Measurements from ENCODE around the gene CFAP20DC.
"Not testable (repeated sequence)": the region's sequence is repeated elsewhere in the genome, so short reads cannot be mapped to it uniquely, and the experiment has no call there.

The CFAP20DC gene

DNA sequence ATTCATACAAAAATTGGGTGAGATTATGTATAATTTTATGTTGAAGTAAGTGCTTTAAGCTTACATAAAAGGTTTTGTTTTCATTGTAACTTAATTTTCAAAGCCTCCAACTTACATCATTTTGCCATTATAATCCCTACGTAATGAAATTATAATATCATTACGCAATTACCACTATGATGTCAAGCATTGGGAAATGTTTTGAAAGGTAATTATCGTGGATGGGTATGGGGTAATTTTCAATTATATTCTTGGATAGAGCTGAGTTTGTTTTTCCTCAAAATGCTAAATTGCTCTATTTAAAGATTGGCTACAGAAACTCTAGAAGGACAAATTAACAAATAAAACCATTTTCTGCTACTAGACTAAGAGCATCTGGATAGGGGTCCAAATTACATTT, 303.1 kb downstream of the CFAP20DC start:
- DNase-seq (ENCODE audit: low read depth in 2 of 2) = no peak

DNA sequence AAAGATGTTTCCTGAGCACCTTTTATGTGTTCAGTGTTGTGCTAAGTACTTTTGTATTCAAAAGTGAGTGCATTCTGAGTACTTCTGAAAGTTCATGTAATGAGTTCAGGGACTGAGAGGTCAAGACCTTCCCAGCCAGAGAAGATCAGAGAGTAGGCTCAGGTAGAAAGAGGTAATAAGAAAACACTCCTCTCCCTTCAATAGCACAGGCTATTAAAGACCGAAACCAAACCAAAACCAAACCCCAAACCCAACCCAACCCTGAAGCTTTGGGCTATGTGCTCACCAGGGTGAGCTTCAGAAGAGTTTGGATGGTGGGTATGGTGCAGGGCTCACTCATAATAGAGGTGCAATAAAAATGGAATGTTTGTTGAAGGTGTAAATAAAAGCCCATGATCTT, 306.5 kb downstream of the CFAP20DC start:
- no peak for DNase-seq (ENCODE audit: low read depth in 2 of 2)

DNA sequence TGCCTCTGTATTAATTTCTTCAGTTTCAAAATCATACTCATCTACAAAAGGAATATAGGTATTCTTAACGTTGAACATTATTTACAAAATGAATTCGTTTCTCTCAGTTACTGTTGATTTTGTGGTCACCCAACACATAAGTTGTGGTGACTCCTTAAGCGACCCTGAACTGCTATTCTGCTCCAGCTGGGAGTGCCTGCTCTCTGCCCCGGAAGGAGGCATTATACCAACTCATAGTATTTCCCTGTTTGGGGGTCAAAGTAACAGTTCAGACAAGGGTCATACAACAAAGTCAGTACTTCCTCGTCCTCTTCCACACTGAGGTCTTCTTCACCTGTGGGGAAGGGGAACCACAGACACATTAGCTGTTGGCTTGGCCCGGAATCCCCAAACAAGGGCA, 307.6 kb downstream of the CFAP20DC start:
- DNase-seq (ENCODE audit: low read depth in 2 of 2) = no peak

DNA sequence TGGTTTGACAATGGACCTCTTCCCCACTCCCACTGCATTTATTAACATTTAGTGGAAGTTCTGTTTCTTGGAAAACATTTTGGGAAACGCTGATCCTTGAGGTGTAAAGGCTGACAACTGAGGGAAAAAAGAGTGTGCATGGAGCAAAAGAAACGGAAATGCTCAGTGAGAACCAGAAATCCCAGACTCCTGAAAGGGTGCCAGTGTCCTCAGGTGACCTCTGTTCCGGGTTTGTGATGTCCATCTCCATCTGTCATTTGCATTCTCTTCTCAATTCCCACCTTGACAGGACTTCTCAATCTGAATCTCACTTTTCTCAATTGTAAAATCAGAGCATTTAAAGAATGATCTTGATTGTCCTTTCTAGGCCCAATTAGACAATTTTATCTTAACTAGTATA, 312.2 kb downstream of the CFAP20DC start:
- DNase-seq (ENCODE audit: low read depth in 2 of 2) = no peak

DNA sequence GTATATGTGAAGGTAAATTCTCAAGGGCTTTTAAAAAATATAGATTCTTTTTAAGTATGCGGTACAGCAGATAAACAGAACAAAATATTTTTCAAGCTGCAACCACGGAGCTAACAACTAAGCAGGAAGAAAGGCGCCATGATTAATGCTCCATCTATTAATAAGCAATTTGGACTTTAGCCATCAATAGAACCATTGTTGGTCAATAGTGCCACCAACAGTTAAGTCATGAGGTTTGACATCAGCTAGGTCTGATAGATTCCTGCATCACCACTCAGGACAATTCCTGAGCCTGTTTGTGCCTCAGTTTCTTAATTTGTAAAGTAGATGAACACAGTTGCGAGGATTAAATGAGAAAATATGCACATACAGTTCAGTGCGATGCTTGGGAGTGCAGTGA, 318.2 kb downstream of the CFAP20DC start:
- DNase-seq (ENCODE audit: low read depth in 2 of 2) = no peak

DNA sequence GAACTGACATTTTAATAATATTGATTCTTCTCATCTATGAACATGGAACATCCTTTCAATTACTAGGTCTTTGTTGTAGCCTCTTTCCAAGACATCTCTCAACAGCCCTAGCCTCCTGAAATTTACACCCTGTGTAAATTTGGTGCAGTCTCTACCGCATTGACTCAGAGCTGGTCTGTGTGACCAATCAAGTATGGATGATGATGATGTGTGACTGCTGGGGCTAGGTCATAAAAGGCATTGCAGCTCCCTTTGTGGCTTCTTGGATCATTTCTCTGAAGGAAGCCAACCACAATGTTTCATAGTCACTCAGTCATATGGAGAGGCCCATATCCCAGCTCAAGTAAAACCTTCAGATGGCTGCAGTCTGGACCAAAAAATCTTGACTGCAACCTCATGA, 321.1 kb downstream of the CFAP20DC start:
- no peak for DNase-seq (ENCODE audit: low read depth in 2 of 2)

DNA sequence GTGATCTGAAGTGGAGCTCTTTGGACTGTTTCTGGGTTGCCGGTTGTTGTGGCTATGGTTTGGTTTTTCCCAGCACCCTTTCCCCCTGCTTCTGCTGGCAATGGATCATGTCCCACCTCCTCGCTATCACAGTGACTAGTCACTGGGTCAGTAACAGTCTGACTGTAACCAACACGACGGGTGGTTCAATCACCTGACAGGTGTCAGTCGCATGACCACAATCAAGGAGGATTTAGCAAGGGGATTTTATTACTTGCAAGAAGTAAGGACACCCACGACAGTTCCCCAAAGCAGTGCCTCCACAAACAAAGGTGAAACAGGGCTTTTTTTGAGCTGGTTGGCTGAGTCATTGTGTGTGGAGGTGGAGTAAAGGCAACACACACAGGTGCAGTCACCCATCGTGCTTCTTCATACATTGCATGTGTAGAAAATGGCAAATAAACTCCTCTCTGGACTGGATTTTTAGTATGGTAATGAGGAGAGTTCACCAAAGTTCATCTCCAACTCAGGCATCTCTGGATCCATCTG, 324.4 kb downstream of the CFAP20DC start:
- DNase-seq (ENCODE audit: low read depth in 2 of 2) = no peak

DNA sequence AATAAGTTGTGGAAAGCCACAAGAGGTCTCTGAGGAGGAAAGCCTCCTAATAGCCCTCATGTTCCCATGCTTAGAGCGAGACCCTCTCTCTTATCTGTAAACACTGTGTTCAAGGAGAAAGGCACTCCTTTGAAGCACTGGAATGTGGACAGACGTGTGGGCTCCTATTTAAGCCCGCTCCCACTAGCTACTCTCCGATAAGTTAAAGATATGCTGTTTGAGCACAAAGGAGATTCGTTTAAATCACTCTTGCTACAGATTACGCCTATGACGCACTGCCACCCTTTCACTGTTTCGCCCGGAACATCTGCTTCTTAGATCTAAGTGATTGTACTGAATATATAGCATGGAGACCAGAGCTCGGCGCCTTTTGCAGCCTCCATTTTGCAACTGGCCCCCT, 325.5 kb downstream of the CFAP20DC start:
- no peak for DNase-seq (ENCODE audit: low read depth in 2 of 2)

DNA sequence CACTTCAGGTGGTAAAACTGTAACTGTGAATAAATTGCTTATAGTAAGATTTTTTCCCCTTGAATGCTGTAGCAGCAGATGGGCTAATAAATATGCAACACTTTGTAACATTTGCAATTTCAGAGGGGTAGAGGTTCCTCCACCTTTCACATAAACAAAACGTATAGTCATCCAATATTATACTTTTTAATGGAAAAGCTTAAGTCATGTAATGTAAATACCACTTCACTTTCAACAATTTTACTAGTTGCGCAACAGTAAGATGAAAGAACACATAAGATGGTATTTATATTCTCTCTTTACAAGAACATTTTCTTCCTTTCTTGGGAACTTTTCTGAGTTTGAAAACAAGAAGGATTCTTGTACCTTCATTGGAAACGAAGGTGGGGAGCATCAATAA, 326.7 kb downstream of the CFAP20DC start:
- DNase-seq (ENCODE audit: low read depth in 2 of 2) = no peak

DNA sequence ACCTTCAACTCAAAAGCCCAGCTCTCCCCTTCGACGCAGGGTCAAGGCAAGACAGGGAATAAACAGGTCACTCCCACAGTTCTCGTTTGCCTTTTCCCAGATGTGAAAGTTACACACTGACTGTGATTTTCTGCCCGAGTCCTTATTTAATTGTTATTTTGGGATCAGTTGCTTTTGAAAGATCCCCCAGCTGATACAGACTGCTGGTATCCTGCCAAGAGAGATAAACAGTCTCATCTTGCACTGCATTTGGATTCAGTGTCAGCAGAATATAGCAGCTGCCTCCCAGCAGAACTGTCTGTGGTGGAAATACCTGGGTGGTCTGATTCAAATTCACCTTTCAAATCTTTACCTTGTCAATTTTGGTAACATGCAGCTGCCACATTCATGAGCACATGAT, 327.3 kb downstream of the CFAP20DC start:
- no peak for DNase-seq (ENCODE audit: low read depth in 2 of 2)

DNA sequence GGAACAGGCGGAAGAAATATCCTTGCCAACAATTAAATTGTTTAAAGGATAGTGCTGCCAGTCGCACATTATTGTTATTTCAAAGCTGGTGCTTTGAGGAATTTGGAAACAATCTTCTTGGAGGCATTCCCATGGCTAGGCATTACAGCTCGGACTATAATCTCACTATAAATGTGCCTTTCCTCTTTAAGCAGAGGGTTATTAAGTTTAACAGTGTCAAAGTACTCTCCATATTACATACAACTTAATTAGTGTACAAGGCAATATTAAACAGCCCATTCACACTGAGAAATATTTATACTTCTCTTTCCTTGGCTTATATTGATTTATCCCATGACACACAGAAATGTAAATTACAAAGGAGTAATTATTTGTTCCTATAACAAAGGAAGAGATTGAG, 329.3 kb downstream of the CFAP20DC start:
- DNase-seq (ENCODE audit: low read depth in 2 of 2) = no peak

DNA sequence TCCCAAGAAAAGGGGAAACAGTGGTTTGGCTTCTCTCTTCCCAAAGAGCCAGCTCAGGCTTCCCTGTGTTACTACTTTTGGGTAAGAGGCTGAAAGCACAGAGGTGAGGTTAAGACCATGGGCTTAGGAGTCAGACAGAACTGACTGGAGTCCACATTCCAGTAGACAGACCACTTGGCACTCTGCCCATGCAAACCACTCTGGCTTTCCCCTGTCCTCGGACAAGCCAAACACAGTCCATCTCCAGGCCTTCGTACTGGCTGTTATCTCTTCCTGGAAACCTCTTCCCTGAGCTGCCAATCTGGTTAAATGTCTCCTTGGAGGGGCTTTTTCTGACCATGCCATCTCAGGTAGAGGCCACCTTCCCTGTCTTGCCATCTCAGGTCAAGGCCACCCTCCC, 330.1 kb downstream of the CFAP20DC start:
- no peak for DNase-seq (ENCODE audit: low read depth in 2 of 2)

DNA sequence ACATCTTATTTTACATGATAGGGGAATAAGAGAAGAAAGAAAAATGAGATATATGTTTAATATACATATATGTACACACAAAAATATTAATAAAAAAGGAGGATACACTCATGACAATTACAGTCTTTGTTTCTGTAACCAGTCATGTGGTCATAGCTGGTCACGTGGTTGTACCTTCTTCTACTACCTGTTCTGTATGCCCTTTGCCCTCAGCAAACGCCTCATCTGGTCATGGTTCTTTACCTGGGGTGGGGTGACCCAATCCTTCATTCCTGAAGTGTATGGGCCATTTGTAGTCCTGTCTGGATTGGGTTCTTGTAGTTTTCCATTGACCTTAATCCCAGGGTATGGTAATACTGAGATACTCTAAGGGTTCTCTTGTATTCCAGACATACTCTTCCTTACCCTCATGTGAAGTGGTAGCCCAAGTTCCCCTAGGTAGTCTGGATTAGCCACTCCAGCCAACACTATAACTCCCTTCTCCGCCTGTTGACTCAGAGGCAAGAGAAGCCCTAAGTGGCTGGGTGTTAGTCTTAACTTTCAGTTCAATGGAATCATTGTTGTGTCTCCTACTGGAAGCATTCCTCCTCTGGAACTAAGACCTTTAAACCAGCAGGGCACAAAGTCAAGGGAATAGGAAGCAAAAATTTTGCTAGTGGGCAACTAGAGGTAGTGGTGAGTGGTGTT, 336.0 kb downstream of the CFAP20DC start:
- no peak for DNase-seq (ENCODE audit: low read depth in 2 of 2)

DNA sequence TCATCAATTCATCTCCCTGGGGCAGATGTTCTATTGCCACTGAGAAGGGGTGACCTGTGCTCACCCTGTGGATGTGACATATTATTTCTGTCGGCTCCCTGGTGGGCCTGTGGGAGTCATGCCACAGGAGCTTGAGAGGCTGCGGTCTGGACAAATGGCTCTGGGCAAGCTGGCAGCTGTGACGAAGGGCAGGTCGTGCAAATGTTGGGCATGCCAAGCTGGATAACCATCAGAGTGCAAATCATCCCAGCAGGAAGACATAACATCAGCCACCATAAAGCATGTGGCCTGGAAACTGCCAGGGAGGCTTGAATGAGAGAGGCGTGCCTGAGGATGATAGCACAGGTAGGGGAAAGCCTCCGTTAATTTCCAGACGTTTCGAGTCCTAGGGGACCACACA, 338.0 kb downstream of the CFAP20DC start:
- DNase-seq (ENCODE audit: low read depth in 2 of 2) = no peak

DNA sequence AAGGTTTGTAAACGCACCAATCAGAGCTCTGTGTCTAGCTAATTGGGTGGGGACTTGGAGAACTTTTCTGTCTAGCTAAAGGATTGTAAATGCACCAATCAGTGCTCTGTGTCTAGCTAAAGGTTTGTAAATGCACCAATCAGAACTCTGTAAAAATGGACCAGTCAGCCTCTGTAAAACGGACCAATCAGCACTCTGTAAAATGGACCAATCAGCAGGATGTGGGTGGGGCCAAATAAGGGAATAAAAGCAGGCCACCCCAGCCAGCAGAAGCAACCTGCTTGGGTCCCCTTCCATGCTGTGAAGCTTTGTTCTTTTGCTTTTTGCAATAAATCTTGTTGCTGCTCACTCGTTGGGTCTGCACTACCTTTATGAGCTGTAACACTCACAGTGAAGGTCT, 340.8 kb downstream of the CFAP20DC start:
- DNase-seq (ENCODE audit: low read depth in 2 of 2) = not testable (repeated sequence)

DNA sequence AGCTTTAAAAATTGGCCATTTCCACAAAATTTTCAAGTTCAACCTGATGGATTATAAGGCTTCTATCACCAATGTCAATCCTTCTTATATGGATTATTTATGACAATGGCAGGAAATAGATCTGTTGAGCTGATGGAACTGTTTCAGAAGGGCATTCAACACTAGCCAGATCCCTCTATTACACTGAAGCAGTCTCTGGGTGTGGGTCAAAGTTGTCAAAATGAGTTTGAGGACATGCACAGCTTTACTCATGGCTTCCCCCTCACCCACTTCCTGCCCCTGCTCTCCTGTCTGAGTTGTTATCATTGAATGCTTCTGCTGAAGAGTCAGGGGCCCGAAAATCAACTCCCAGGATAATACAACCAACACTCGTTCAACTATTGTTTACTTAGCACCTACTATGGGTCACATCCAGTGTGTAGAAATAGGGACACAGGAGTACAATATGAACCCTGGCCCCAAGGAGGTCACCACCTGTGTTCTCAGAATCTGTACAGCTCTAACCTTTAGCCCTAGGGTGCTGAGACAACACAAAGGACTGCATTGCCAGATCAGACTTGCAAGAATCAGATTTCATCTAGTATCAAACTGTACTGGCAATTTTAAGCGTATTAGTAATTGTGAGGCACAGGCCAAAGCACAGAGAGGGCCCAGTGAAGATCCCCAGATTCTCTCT, 341.6 kb downstream of the CFAP20DC start:
- DNase-seq (ENCODE audit: low read depth in 2 of 2) = no peak

DNA sequence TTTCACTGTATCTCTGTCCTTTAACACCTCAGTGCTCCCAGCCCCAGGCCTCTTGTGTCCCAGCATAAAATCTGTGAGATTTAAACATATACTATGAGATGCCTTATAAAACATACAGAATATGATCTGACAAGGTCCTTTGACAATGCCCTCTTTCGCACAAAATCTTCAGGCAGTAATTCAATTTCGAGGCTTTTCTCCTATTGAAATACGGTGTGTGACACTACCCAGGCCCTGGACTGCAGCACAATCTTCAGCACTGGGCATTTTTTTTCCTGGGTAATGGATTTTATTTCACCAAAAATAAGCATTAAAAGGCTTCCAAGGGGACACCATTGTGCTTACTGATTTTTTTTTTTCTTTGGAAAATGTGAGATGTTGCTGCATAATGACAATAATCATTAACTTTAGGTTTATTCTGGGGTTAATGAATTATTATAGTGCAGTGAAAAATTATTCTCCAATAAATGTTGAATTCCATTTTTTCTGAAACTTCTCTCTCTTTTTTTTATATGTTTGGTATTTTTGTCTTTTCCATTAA, 342.4 kb downstream of the CFAP20DC start:
- DNase-seq (ENCODE audit: low read depth in 2 of 2) = no peak

DNA sequence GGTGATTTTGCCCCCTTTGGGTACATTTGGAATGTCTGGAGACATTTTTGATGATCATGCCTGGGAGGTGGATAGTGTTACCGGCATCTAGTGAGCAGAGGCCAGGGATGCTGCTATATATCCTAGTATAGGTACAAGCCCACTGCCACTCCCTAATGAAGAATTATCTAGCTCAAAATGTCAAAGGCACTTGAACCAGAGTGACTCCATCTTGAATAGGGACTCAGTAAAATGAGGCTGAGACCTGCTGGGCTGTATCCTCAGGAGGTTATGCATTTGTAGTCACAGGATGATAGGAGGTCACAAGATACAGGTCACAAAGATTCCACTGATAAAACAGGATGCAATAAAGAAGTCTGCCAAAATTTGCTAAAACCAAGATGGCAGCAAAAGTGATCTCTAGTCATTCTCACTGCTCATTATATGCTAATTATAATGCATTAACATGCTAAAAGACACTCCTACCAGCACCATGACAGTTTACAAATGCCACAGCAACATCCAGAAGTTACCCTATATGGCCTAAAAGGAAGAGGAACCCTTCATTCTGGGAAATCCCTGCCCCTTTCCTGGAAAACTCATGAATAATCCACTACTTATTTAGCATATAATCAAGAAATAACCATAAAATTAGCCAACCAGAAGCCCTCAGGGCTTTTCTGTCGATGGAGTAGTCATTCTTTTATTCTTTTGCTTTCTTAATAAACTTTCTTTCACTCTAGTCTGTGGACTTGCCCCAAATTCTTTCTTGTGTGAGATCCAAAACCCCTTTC, 343.2 kb downstream of the CFAP20DC start:
- DNase-seq (ENCODE audit: low read depth in 2 of 2) = no peak

DNA sequence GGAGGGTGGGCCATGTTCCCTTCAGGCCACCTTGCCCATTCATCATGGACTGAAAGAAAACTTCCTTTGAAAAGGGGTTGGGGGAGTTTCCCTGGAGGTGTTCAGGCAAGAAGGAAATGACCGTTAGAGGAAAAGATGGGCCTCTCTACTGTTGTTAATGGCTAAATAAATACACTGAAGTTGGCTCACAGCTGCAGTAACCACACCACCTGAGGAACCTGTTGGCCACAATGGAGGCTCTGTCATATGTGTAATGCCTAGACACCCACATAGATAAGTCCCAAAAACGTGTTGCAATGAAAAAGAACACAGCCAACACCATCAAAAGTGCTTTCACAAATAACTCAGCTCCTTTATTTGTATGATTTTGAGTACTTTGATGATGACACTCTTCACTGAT, 345.1 kb downstream of the CFAP20DC start:
- DNase-seq (ENCODE audit: low read depth in 2 of 2) = no peak

DNA sequence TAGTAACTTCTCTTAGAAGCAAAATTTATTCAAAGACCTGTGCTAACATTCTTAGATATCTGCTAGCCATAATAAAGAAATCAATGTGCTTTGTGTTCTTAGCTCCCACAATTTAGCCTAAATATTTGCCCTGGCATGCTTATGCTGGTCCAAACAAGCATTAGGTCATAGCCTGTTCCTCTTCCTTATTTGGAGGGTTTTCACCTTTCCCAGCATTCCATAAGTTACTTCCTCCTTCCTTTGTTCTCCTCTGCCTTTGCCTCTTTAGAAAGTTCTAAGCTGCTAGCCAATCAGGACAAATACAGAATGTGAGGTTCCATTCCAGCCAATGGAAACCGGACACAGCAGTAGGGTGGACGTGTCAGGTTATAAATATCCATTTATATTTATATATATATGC, 345.5 kb downstream of the CFAP20DC start:
- not testable (repeated sequence) for DNase-seq (ENCODE audit: low read depth in 2 of 2)

DNA sequence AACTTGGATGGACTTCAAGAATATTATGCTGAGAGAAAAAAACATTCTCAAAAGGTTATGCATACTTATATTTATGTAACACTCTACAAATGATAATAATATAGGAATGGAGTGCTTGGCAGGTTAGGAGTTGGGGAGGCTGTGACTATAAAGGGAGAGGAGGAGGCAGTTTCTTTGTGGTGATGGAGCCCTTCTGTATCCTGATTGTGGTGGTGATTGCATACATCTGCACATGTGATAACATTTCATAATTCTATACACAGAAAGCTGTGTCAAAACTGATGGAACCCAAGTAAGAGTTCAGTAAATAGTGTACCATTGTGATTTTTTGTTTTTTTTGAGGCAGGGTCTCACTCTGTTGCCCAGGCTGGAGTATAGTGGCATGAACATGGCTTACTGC, 351.6 kb downstream of the CFAP20DC start:
- DNase-seq (ENCODE audit: low read depth in 2 of 2) = no peak

DNA sequence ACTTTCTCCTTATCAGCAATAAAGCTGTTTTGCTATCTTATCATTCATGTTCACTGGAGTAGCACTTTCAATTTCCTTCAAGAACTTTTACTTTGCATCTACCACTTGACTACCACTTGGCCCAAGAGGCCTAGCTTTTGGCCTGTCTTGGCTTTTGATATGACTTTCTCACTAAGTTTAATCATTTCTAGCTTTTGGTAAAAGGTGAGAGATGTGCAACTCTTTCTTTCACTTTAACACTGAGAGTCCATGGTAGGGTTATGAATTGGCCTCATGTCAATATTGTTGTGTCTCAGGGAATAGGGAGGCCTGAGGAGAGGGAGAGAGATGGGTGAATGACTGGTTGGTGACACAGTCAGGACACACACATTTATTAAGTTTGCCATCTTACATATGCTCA, 352.3 kb downstream of the CFAP20DC start:
- DNase-seq (ENCODE audit: low read depth in 2 of 2) = no peak
